ENCODE results near the gene GBP1.

GBP1 gene

GRCh38 chr1:89064632-89065031, 376 bp downstream of the GBP1 start:
- H3K27me3 ChIP-seq (ENCODE audit: insufficient read depth, low read length, poor library complexity, severe bottlenecking), result no peaks in the 10 kb centered on the region
- peak overlapping the region; percentile 80 for H2AFZ ChIP-seq (ENCODE audit: low read length)
- peak overlapping the region; percentile 84 for H3K4me2 ChIP-seq (ENCODE audit: low read depth, low read length, poor library complexity, severe bottlenecking)
- H4K20me1 ChIP-seq (ENCODE audit: insufficient read depth, low read length, poor library complexity, severe bottlenecking), result no peaks in the 10 kb centered on the region
- H3K9me2 ChIP-seq (replicated peaks; ENCODE audit: low read depth, low read length), result no peaks in the 10 kb centered on the region
- H3K79me2 ChIP-seq (ENCODE audit: insufficient read depth, low read length), result no peaks in the 10 kb centered on the region
- H3K9me3 ChIP-seq (ENCODE audit: insufficient read depth, low read depth, low read length), result no peaks in the 10 kb centered on the region
- TF ChIP-seq CTCF (conservative IDR thresholded peaks at IDR 0.05; ENCODE audit: low read length) (no peak), EZH2phosphoT487 (IDR thresholded peaks at IDR 0.05; ENCODE audit: borderline replicate concordance) (no peak)
- H3F3A ChIP-seq (ENCODE audit: low read depth), result no peaks in the 10 kb centered on the region
- H3K9ac ChIP-seq (ENCODE audit: low read depth, low read length, poor library complexity, severe bottlenecking), result peak overlapping the region; percentile 59
- peaks cover 28% of the 10 kb centered on the region for H3K4me1 ChIP-seq (ENCODE audit: insufficient read depth, low read length, poor library complexity, severe bottlenecking)
- H3K4me3 ChIP-seq (ENCODE audit: low read length, poor library complexity, severe bottlenecking), result peak overlapping the region; percentile 77
- H3K36me3 ChIP-seq (ENCODE audit: insufficient read depth, low read length), result no peaks in the 10 kb centered on the region

- Histone ChIP-seq H3K27me3 (ENCODE audit: insufficient read depth, low read length, poor library complexity, severe bottlenecking) (no peaks in the 10 kb centered on the region), H3K4me2 (ENCODE audit: low read depth, low read length, poor library complexity, severe bottlenecking) (peak overlapping the region; percentile 84), H3K79me2 (ENCODE audit: insufficient read depth, low read length) (no peaks in the 10 kb centered on the region), H3K9me2 (replicated peaks; ENCODE audit: low read depth, low read length) (no peaks in the 10 kb centered on the region), H3K4me3 (ENCODE audit: low read length, poor library complexity, severe bottlenecking) (no peak overlapping the region), H3K4me1 (ENCODE audit: insufficient read depth, low read length, poor library complexity, severe bottlenecking) (peaks cover 26% of the 10 kb centered on the region), H3K9me3 (ENCODE audit: insufficient read depth, low read depth, low read length) (no peaks in the 10 kb centered on the region), H4K20me1 (ENCODE audit: insufficient read depth, low read length, poor library complexity, severe bottlenecking) (no peaks in the 10 kb centered on the region), H2AFZ (ENCODE audit: low read length) (no peak overlapping the region), H3K9ac (ENCODE audit: low read depth, low read length, poor library complexity, severe bottlenecking) (no peak overlapping the region), H3F3A (ENCODE audit: low read depth) (no peaks in the 10 kb centered on the region), H3K36me3 (ENCODE audit: insufficient read depth, low read length) (no peaks in the 10 kb centered on the region)
- TF ChIP-seq CTCF (conservative IDR thresholded peaks at IDR 0.05; ENCODE audit: low read length) (no peak), EZH2phosphoT487 (IDR thresholded peaks at IDR 0.05; ENCODE audit: borderline replicate concordance) (no peak)
Observed at GRCh38 chr1:89063094-89063493, 1.9 kb downstream of the GBP1 start.

- Histone ChIP-seq H3K9me2 (replicated peaks; ENCODE audit: low read depth, low read length) (no peaks in the 10 kb centered on the region), H3K79me2 (ENCODE audit: insufficient read depth, low read length) (no peaks in the 10 kb centered on the region), H3K9ac (ENCODE audit: low read depth, low read length, poor library complexity, severe bottlenecking) (no peak overlapping the region), H3K27me3 (ENCODE audit: insufficient read depth, low read length, poor library complexity, severe bottlenecking) (no peaks in the 10 kb centered on the region), H3K4me3 (ENCODE audit: low read length, poor library complexity, severe bottlenecking) (no peak overlapping the region), H3K36me3 (ENCODE audit: insufficient read depth, low read length) (no peaks in the 10 kb centered on the region), H3K4me1 (ENCODE audit: insufficient read depth, low read length, poor library complexity, severe bottlenecking) (peaks cover 22% of the 10 kb centered on the region), H2AFZ (ENCODE audit: low read length) (no peak overlapping the region), H4K20me1 (ENCODE audit: insufficient read depth, low read length, poor library complexity, severe bottlenecking) (no peaks in the 10 kb centered on the region), H3K4me2 (ENCODE audit: low read depth, low read length, poor library complexity, severe bottlenecking) (no peak overlapping the region), H3F3A (ENCODE audit: low read depth) (no peaks in the 10 kb centered on the region), H3K9me3 (ENCODE audit: insufficient read depth, low read depth, low read length) (no peaks in the 10 kb centered on the region)
- TF ChIP-seq CTCF (conservative IDR thresholded peaks at IDR 0.05; ENCODE audit: low read length) (no peak), EZH2phosphoT487 (IDR thresholded peaks at IDR 0.05; ENCODE audit: borderline replicate concordance) (no peak)
Observed at GRCh38 chr1:89060091-89060490, 4.9 kb downstream of the GBP1 start.
